B cell (primary cell): ENCODE results near the gene PPP5C. TPM values are rescaled to one million over a fixed set of nuclear protein-coding genes. Genes with fewer than 3 reads are reported as not detected.
"Not testable (repeated sequence)": the region's sequence is repeated elsewhere in the genome, so short reads cannot be mapped to it uniquely, and the experiment has no call there.

Source experiments
- ATAC-seq: fragments of 200-7000 bp; cut with Tn5 transposase; one replicate; pipeline ENCODE4 v1.10.0; 2021; ENCODE audit warnings: low read depth, mild to moderate bottlenecking, moderate number of reproducible peaks, moderate library complexity
- CTCF ChIA-PET: fragments of 350-600 bp; sonication (Branson Sonifier 250); formaldehyde crosslinking; loops from one replicate; lab custom pipeline; 2021; ENCODE audit warnings: antibody characterized with exemption, inconsistent platforms; lab: Charles Lee
- POLR2A ChIA-PET: fragments of 350-600 bp; sonication (Branson Sonifier 250); formaldehyde crosslinking; loops from one replicate; lab custom pipeline; 2021; ENCODE audit warnings: antibody characterized with exemption; lab: Charles Lee
- DNase-seq: peaks from one replicate; pipeline ENCODE4 v3.0.0; 2013
- H2AFZ ChIP-seq: 2 replicates; pipeline ENCODE4 v1.6.1; 2012; ENCODE audit warnings: mild to moderate bottlenecking, low read depth, low read length; ENCODE audit not compliant: insufficient read depth, poor library complexity, severe bottlenecking
- H3K27ac ChIP-seq, 2 donors: 1 replicate in 1 of 2; 2 replicates in 1 of 2; pipeline ENCODE4 v1.5.1; 2012 to 2013; ENCODE audit warnings: low read length in 2 of 2, mild to moderate bottlenecking in 2 of 2, moderate library complexity in 1 of 2
- H3K27me3 ChIP-seq, 4 experiments: fragments of 200-600 bp in 1 of 4; sonication (generic) in 1 of 4; replicated peaks in 1 of 4; 1 replicate in 2 of 4; 2 replicates in 2 of 4; pipeline versions ENCODE4 v1.6.1 to v1.7.0; 2013 to 2016; ENCODE audit warnings: low read length in 3 of 4, mild to moderate bottlenecking in 2 of 4, mixed read lengths in 1 of 4, moderate library complexity in 1 of 4; ENCODE audit not compliant: insufficient read depth in 4 of 4, control insufficient read depth in 3 of 4; ENCODE audit errors: control extremely low read depth in 1 of 4
- H3K36me3 ChIP-seq, 2 experiments: replicated peaks in 1 of 2; 1 replicate in 1 of 2; 2 replicates in 1 of 2; pipeline versions ENCODE4 v1.6.1 to v1.7.1; 2013; ENCODE audit warnings: low read length in 1 of 2; ENCODE audit not compliant: insufficient read depth in 2 of 2, control insufficient read depth in 1 of 2; ENCODE audit errors: control extremely low read depth in 1 of 2, extremely low read depth in 1 of 2
- H3K4me1 ChIP-seq, 2 donors: fragments of 200-600 bp in 1 of 2; sonication (generic) in 1 of 2; 1 replicate in 1 of 2; 2 replicates in 1 of 2; pipeline versions ENCODE4 v1.5.1 to v1.6.1; 2013 to 2017; ENCODE audit warnings: low read length in 2 of 2; ENCODE audit not compliant: control insufficient read depth in 2 of 2, insufficient read depth in 2 of 2
- H3K4me2 ChIP-seq: replicated peaks from 2 replicates; pipeline ENCODE3; 2012; ENCODE audit warnings: mild to moderate bottlenecking, low read depth, low read length; ENCODE audit not compliant: poor library complexity, severe bottlenecking
- H3K4me3 ChIP-seq, 5 experiments: fragments of 200-600 bp in 1 of 5; sonication (generic) in 1 of 5; 1 replicate in 3 of 5; 2 replicates in 2 of 5; pipeline versions ENCODE4 v1.5.1 to v1.7.0; 2011 to 2016; ENCODE audit warnings: low read length in 4 of 5, mild to moderate bottlenecking in 4 of 5, low read depth in 2 of 5, control low read depth in 1 of 5, moderate library complexity in 1 of 5; ENCODE audit not compliant: insufficient read depth in 1 of 5; ENCODE audit errors: control extremely low read depth in 1 of 5, extremely low read depth in 1 of 5
- H3K79me2 ChIP-seq: fragments of 200-600 bp; sonication (generic); one replicate; pipeline ENCODE4 v1.6.0; 2016; ENCODE audit warnings: low read length; ENCODE audit not compliant: control insufficient read depth, insufficient read depth
- H3K9ac ChIP-seq: fragments of 200-600 bp; sonication (generic); 2 replicates; pipeline ENCODE4 v1.6.1; 2017; ENCODE audit warnings: mild to moderate bottlenecking, low read length, moderate library complexity
- H3K9me3 ChIP-seq, 3 donors: one replicate each; pipeline versions ENCODE4 v1.6.1 to v1.7.1; 2013; ENCODE audit warnings: low read length in 2 of 3; ENCODE audit not compliant: control insufficient read depth in 2 of 3, insufficient read depth in 1 of 3; ENCODE audit errors: control extremely low read depth in 1 of 3
- H4K20me1 ChIP-seq: 2 replicates; pipeline ENCODE4 v1.6.0; 2012; ENCODE audit warnings: mild to moderate bottlenecking, low read length; ENCODE audit not compliant: insufficient read depth, control insufficient read depth, poor library complexity, severe bottlenecking
- H3K27ac Mint-ChIP-seq: one replicate; pipeline ENCODE4 v1.8.0; 2021; ENCODE audit warnings: mixed read lengths
- H3K27me3 Mint-ChIP-seq: one replicate; pipeline ENCODE4 v1.8.0; 2021; ENCODE audit warnings: mixed read lengths
- H3K4me1 Mint-ChIP-seq: one replicate; pipeline ENCODE4 v1.8.0; 2021; ENCODE audit warnings: mixed read lengths
- H3K4me3 Mint-ChIP-seq: one replicate; pipeline ENCODE4 v1.8.0; 2021; ENCODE audit warnings: mixed read lengths
- H3K9me3 Mint-ChIP-seq: one replicate; pipeline ENCODE4 v1.8.0; 2022; ENCODE audit warnings: mixed read lengths; ENCODE audit not compliant: insufficient read depth
- CTCF ChIP-seq: fragments of 200-600 bp; IDR thresholded peaks from one replicate; pipeline ENCODE4 v1.8.0; 2022; ENCODE audit warnings: antibody characterized with exemption, mild to moderate bottlenecking
- EZH2 ChIP-seq: IDR thresholded peaks from 2 replicates; pipeline ENCODE4 v1.6.1; 2012; ENCODE audit warnings: borderline replicate concordance, low read depth, mild to moderate bottlenecking, moderate library complexity, low read length; ENCODE audit not compliant: insufficient read depth, poor library complexity, severe bottlenecking
- WGBS: methylation state at CpG from one replicate; pipeline ENCODE4 v1.1.5; 2013; ENCODE audit warnings: missing lambda C conversion rate; ENCODE audit not compliant: insufficient coverage; 5-methylcytosine and 5-hydroxymethylcytosine counted together
- intact Hi-C: fragments of 100-400 bp; cut with micrococcal nuclease; formaldehyde crosslinking; loops from one replicate; pipeline ENCODE4 v1.10.0; 2022
- polyA plus RNA-seq: library from polyadenylated mRNA; depleted of rRNA; stranded (reverse); fragments of >200 nt; gene quantifications from 2 replicates; pipeline ENCODE4 v1.2.3, GENCODE V29; 2012
- total RNA-seq, 2 donors: library from RNA; stranded (reverse); fragments of 120-200 nt in 1 of 2; gene quantifications; 1 replicate in 1 of 2; 2 replicates in 1 of 2; pipeline versions ENCODE4 v1.2.3 to v1.2.4, GENCODE V29; 2013 to 2022

Gene PPP5C
- total and polyA plus RNA-seq, 2 donors (not counting 1 experiment from before 2014, with no cell fraction given): 51.2 to 70.5 TPM

- Histone ChIP-seq H3K36me3 (peaks cover 0 to 45% of the 10 kb centered on the region in 2 experiments), H4K20me1 (peaks cover 42% of the 10 kb centered on the region), H3K9ac (no peak overlapping the region), H3K4me3 (no peak overlapping the region), H3K4me1 (no peaks in the 10 kb centered on the region), H3K27me3 (no peaks in the 10 kb centered on the region), H3K9me3 (no peaks in the 10 kb centered on the region), H3K79me2 (peaks cover 43% of the 10 kb centered on the region), H3K4me2 (no peak overlapping the region), H2AFZ (no peak overlapping the region), H3K27ac (no peak overlapping the region)
- no peak overlapping the region for H3K27ac Mint-ChIP-seq
- H3K4me1 Mint-ChIP-seq: peaks cover 3% of the 10 kb centered on the region
- POLR2A ChIA-PET: no interaction called here
- WGBS: 94% methylated on average over 16 of the region's 21 CpGs
- CTCF ChIA-PET: no interaction called here
- TF ChIP-seq CTCF: no peak
- no peak for TF ChIP-seq EZH2
- no peaks in the 10 kb centered on the region for H3K27me3 Mint-ChIP-seq
- H3K4me3 Mint-ChIP-seq: no peak overlapping the region
- H3K9me3 Mint-ChIP-seq: no peaks in the 10 kb centered on the region
- ATAC-seq: no peak
- intact Hi-C loops: no loop called here
- no peak for DNase-seq
Observed at GRCh38 chr19:46374536-46375475, 27.9 kb downstream of the PPP5C start.

- H3K27me3 ChIP-seq, H3K4me3 Mint-ChIP-seq, H3K4me3 ChIP-seq, POLR2A ChIA-PET, H3K4me1 ChIP-seq, DNase-seq, H3K27ac Mint-ChIP-seq, intact Hi-C loops, H2AFZ ChIP-seq, H3K4me1 Mint-ChIP-seq, ATAC-seq, H3K4me2 ChIP-seq, H3K27ac ChIP-seq, H3K27me3 Mint-ChIP-seq, H3K9me3 ChIP-seq, H3K9ac ChIP-seq, H3K9me3 Mint-ChIP-seq: not testable (repeated sequence)
- CTCF ChIA-PET: interaction anchor here (0.6 kb wide), 1 partner anchor 20 kb away, joined by 3 read pairs; no protein-coding TSS in a partner anchor
- Histone ChIP-seq H3K79me2 (peaks cover 41% of the 10 kb centered on the region), H3K36me3 (peaks cover 0 to 43% of the 10 kb centered on the region in 2 experiments), H4K20me1 (peaks cover 39% of the 10 kb centered on the region)
- WGBS: 99% methylated on average over 18 of the region's 22 CpGs
Observed at GRCh38 chr19:46375476-46376067, 28.7 kb downstream of the PPP5C start.
